ENCODE data around the gene TAF5. TPM values are rescaled to one million over a fixed set of nuclear protein-coding genes. Genes with fewer than 3 reads are reported as not detected.

The TAF5 gene
- total RNA-seq = 1 to 10 TPM; 3.6 to 8.8 (median 6.3) TPM
- total RNA-seq (2013) = 8.8 TPM

GRCh38 chr10:103367782-103368518, at the start of gene TAF5:
Gene TAF5, plus strand, starts transcription at chr10:103367976. Its CDS starts 14 bp downstream, at chr10:103367990.
- Histone ChIP-seq H3K9me3 (ENCODE audit: control insufficient read depth, insufficient read depth, low read length) (no peaks in the 10 kb centered on the region), H3K36me3 (ENCODE audit: control insufficient read depth, insufficient read depth, low read length) (no peaks in the 10 kb centered on the region), H3K4me3 (ENCODE audit: low read length) (peak within 1 kb of the TSS; percentile 67), H3K27me3 (ENCODE audit: control insufficient read depth, insufficient read depth, low read length) (no peaks in the 10 kb centered on the region), H3K27ac (ENCODE audit: low read length) (peak within 1 kb of the TSS; percentile 69), H3K4me1 (ENCODE audit: control insufficient read depth, insufficient read depth, low read length) (peaks cover 18% of the 10 kb centered on the region)
- WGBS (ENCODE audit: insufficient coverage) = under 1% methylated on average over 81 of the region's 81 CpGs
- Mint-ChIP-seq H3K27me3 (ENCODE audit: low read depth in 2 of 2) (no peaks in the 10 kb centered on the region), H3K4me1 (peaks cover 19 to 22% of the 10 kb centered on the region in 2 donors), H3K36me3 (no peaks in the 10 kb centered on the region), H3K4me3 (peak within 1 kb of the TSS; percentile 97), H3K9me3 (peaks cover 0 to 3% of the 10 kb centered on the region in 2 donors), H3K27ac (peak within 1 kb of the TSS; percentile 89 to 95)
- DNase-seq = peak; percentile 83 to 96
- intact Hi-C loops (cut with micrococcal nuclease) = loop anchor here (1.0 to 10.0 kb wide), 4 partner anchors 17 to 723 kb away; partner anchors contain the start of genes ATP5MK, CNNM2, PCGF6 and PDCD11
- peak; percentile 76 to 91 (median 77) for ATAC-seq
- TF ChIP-seq, protein P1, sequence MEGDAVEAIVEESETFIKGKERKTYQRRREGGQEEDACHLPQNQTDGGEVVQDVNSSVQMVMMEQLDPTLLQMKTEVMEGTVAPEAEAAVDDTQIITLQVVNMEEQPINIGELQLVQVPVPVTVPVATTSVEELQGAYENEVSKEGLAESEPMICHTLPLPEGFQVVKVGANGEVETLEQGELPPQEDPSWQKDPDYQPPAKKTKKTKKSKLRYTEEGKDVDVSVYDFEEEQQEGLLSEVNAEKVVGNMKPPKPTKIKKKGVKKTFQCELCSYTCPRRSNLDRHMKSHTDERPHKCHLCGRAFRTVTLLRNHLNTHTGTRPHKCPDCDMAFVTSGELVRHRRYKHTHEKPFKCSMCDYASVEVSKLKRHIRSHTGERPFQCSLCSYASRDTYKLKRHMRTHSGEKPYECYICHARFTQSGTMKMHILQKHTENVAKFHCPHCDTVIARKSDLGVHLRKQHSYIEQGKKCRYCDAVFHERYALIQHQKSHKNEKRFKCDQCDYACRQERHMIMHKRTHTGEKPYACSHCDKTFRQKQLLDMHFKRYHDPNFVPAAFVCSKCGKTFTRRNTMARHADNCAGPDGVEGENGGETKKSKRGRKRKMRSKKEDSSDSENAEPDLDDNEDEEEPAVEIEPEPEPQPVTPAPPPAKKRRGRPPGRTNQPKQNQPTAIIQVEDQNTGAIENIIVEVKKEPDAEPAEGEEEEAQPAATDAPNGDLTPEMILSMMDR (IDR thresholded peaks at IDR 0.05) = no peak

GRCh38 chr10:103327906-103328305, 39.9 kb upstream of the TAF5 start:
- H3K9me3 ChIP-seq (ENCODE audit: control insufficient read depth, insufficient read depth, low read length) = no peaks in the 10 kb centered on the region
- no peak for DNase-seq
- TF ChIP-seq, protein P1 (IDR thresholded peaks at IDR 0.05) = no peak
- H3K4me1 ChIP-seq (ENCODE audit: control insufficient read depth, insufficient read depth, low read length) = no peaks in the 10 kb centered on the region
- no peak overlapping the region for H3K4me3 ChIP-seq (ENCODE audit: low read length)
- no peak overlapping the region for H3K4me3 Mint-ChIP-seq
- H3K27ac ChIP-seq (ENCODE audit: low read length) = no peak overlapping the region
- no peaks in the 10 kb centered on the region for H3K9me3 Mint-ChIP-seq
- no peaks in the 10 kb centered on the region for H3K27me3 ChIP-seq (ENCODE audit: control insufficient read depth, insufficient read depth, low read length)
- H3K36me3 Mint-ChIP-seq = no peaks in the 10 kb centered on the region
- intact Hi-C loops (cut with micrococcal nuclease) = no loop called here
- peaks cover 34% of the 10 kb centered on the region for H3K36me3 ChIP-seq (ENCODE audit: control insufficient read depth, insufficient read depth, low read length)
- H3K27me3 Mint-ChIP-seq (ENCODE audit: low read depth in 2 of 2) = no peaks in the 10 kb centered on the region
- no peak for ATAC-seq
- no peak overlapping the region for H3K27ac Mint-ChIP-seq
- 79% methylated on average over 5 of the region's 7 CpGs for WGBS (ENCODE audit: insufficient coverage)
- no peaks in the 10 kb centered on the region for H3K4me1 Mint-ChIP-seq

DNA sequence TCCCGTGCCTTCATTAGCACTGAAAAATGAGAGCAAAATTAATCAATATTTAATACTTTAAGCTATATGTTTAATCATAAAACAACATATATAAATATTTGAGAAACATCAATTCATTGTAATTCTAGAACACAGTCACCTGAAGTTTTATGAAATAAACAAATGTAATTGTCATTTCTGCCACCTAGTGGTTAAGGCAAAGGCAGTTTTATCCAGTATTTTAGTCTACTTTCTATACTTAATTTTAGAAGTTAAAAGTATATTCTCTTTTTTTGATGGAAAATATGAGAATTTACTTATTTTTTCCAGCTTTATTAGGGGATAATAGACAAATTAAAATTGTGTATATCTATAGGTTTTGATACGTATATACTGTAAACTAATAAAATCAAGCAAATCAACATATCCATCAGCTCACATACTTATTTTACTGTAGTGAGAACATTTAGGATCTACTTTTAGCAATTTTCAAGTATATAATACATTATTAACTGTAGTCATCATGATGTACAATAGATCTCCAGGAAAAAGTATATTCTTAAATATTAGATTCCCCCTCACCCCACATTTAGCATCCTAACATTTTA, 33.7 kb upstream of the TAF5 start:
- TF ChIP-seq, protein P1 (IDR thresholded peaks at IDR 0.05) = peak; percentile 62
- Mint-ChIP-seq H3K4me3 (no peak overlapping the region), H3K27ac (no peak overlapping the region), H3K36me3 (no peaks in the 10 kb centered on the region), H3K4me1 (no peaks in the 10 kb centered on the region), H3K9me3 (no peaks in the 10 kb centered on the region), H3K27me3 (ENCODE audit: low read depth in 2 of 2) (no peaks in the 10 kb centered on the region)
- ATAC-seq (no peak), DNase-seq (peak in 1 of 2 donors; percentile 44)
- intact Hi-C loops (cut with micrococcal nuclease) = no loop called here
- H3K4me1 ChIP-seq (ENCODE audit: control insufficient read depth, insufficient read depth, low read length) = no peaks in the 10 kb centered on the region
- H3K27me3 ChIP-seq (ENCODE audit: control insufficient read depth, insufficient read depth, low read length) = no peaks in the 10 kb centered on the region
- no peak overlapping the region for H3K4me3 ChIP-seq (ENCODE audit: low read length)
- H3K36me3 ChIP-seq (ENCODE audit: control insufficient read depth, insufficient read depth, low read length) = peaks cover 25% of the 10 kb centered on the region
- WGBS (ENCODE audit: insufficient coverage) = no CpG with 5 or more reads among the region's 2 CpGs
- H3K9me3 ChIP-seq (ENCODE audit: control insufficient read depth, insufficient read depth, low read length) = no peaks in the 10 kb centered on the region
- no peak overlapping the region for H3K27ac ChIP-seq (ENCODE audit: low read length)

Measured in natural killer cell (primary cell).